ENCODE data around the gene CNPY3.
A peak's percentile ranks its signal among the peaks of the same experiment; 100 is the strongest.

CNPY3 gene

GRCh38 chr6:42896178-42896719, 33.0 kb upstream of the CNPY3 start:
- Histone ChIP-seq H3K9me2 (ENCODE audit: low read depth, low read length) (no peaks in the 10 kb centered on the region), H2AFZ (ENCODE audit: low read length) (no peak overlapping the region), H4K20me1 (ENCODE audit: insufficient read depth, low read length) (no peaks in the 10 kb centered on the region), H3K27me3 (ENCODE audit: insufficient read depth, low read length) (no peaks in the 10 kb centered on the region), H3K4me1 (ENCODE audit: insufficient read depth, low read length, severe bottlenecking) (peaks cover 33% of the 10 kb centered on the region), H3K9me3 (ENCODE audit: low read length) (no peaks in the 10 kb centered on the region), H3K4me3 (ENCODE audit: low read depth, low read length, poor library complexity, severe bottlenecking) (no peak overlapping the region), H3K36me3 (ENCODE audit: insufficient read depth, low read length) (no peaks in the 10 kb centered on the region), H3K9ac (ENCODE audit: low read length) (no peak overlapping the region), H3F3A (ENCODE audit: insufficient read depth, low read length) (no peaks in the 10 kb centered on the region), H3K4me2 (ENCODE audit: low read length) (no peak overlapping the region), H3K27ac (ENCODE audit: low read depth, low read length, poor library complexity, severe bottlenecking) (no peak overlapping the region), H3K79me2 (ENCODE audit: insufficient read depth, low read length) (no peaks in the 10 kb centered on the region)
- TF ChIP-seq EZH2 (IDR thresholded peaks at IDR 0.05; ENCODE audit: borderline replicate concordance, low read length) (no peak), CTCF (IDR thresholded peaks at IDR 0.05; ENCODE audit: low read length) (no peak)

GRCh38 chr6:42898891-42899361, 30.4 kb upstream of the CNPY3 start:
- TF ChIP-seq EZH2 (IDR thresholded peaks at IDR 0.05; ENCODE audit: borderline replicate concordance, low read length) = no peak
- TF ChIP-seq CTCF (IDR thresholded peaks at IDR 0.05; ENCODE audit: low read length) = peak; percentile 69
- H3K4me2 ChIP-seq (ENCODE audit: low read length) = no peak overlapping the region

GRCh38 chr6:42899871-42900270, 29.4 kb upstream of the CNPY3 start:
- Histone ChIP-seq H2AFZ (ENCODE audit: low read length) (no peak overlapping the region), H3K4me3 (ENCODE audit: low read depth, low read length, poor library complexity, severe bottlenecking) (no peak overlapping the region), H3K9me2 (ENCODE audit: low read depth, low read length) (no peaks in the 10 kb centered on the region), H3F3A (ENCODE audit: insufficient read depth, low read length) (no peaks in the 10 kb centered on the region), H3K79me2 (ENCODE audit: insufficient read depth, low read length) (no peaks in the 10 kb centered on the region), H3K4me1 (ENCODE audit: insufficient read depth, low read length, severe bottlenecking) (peaks cover 21% of the 10 kb centered on the region), H3K27ac (ENCODE audit: low read depth, low read length, poor library complexity, severe bottlenecking) (no peak overlapping the region), H3K9ac (ENCODE audit: low read length) (no peak overlapping the region), H3K9me3 (ENCODE audit: low read length) (no peaks in the 10 kb centered on the region), H3K27me3 (ENCODE audit: insufficient read depth, low read length) (no peaks in the 10 kb centered on the region), H3K36me3 (ENCODE audit: insufficient read depth, low read length) (no peaks in the 10 kb centered on the region), H3K4me2 (ENCODE audit: low read length) (no peak overlapping the region), H4K20me1 (ENCODE audit: insufficient read depth, low read length) (no peaks in the 10 kb centered on the region)
- TF ChIP-seq CTCF (IDR thresholded peaks at IDR 0.05; ENCODE audit: low read length) = no peak
- TF ChIP-seq EZH2 (IDR thresholded peaks at IDR 0.05; ENCODE audit: borderline replicate concordance, low read length) = no peak

More at GRCh38 chr6:42898891-42899361, 30.4 kb upstream of the CNPY3 start:
- H3K79me2 ChIP-seq (ENCODE audit: insufficient read depth, low read length) = no peaks in the 10 kb centered on the region
- no peak overlapping the region for H3K27ac ChIP-seq (ENCODE audit: low read depth, low read length, poor library complexity, severe bottlenecking)
- H2AFZ ChIP-seq (ENCODE audit: low read length) = no peak overlapping the region
- no peaks in the 10 kb centered on the region for H3K27me3 ChIP-seq (ENCODE audit: insufficient read depth, low read length)
- no peaks in the 10 kb centered on the region for H3K36me3 ChIP-seq (ENCODE audit: insufficient read depth, low read length)
- no peaks in the 10 kb centered on the region for H4K20me1 ChIP-seq (ENCODE audit: insufficient read depth, low read length)
- no peak overlapping the region for H3K9ac ChIP-seq (ENCODE audit: low read length)
- no peaks in the 10 kb centered on the region for H3K9me3 ChIP-seq (ENCODE audit: low read length)
- H3F3A ChIP-seq (ENCODE audit: insufficient read depth, low read length) = no peaks in the 10 kb centered on the region
- no peak overlapping the region for H3K4me3 ChIP-seq (ENCODE audit: low read depth, low read length, poor library complexity, severe bottlenecking)
- H3K4me1 ChIP-seq (ENCODE audit: insufficient read depth, low read length, severe bottlenecking) = peaks cover 28% of the 10 kb centered on the region
- H3K9me2 ChIP-seq (ENCODE audit: low read depth, low read length) = no peaks in the 10 kb centered on the region
